Type B pancreatic cell (in vitro differentiated cells): ENCODE results near the gene INAVA. TPM values are rescaled to one million over a fixed set of nuclear protein-coding genes. Genes with fewer than 3 reads are reported as not detected.
"Not testable (repeated sequence)": the region's sequence is repeated elsewhere in the genome, so short reads cannot be mapped to it uniquely, and the experiment has no call there.

ENCODE experiments used
- DNase-seq: peaks from one replicate; pipeline ENCODE4 v3.0.0; 2021; ENCODE audit warnings: mixed read lengths; ENCODE audit not compliant: unreplicated experiment; ENCODE audit errors: extremely low spot score
- H3K27ac Mint-ChIP-seq: 2 replicates; pipeline ENCODE4 v1.8.0; 2021; ENCODE audit warnings: mild to moderate bottlenecking, mixed read lengths
- H3K27me3 Mint-ChIP-seq: 2 replicates; pipeline ENCODE4 v1.8.0; 2021; ENCODE audit warnings: mixed read lengths
- H3K36me3 Mint-ChIP-seq: 2 replicates; pipeline ENCODE4 v1.8.0; 2021; ENCODE audit warnings: mixed read lengths
- H3K4me1 Mint-ChIP-seq: one replicate; pipeline ENCODE4 v1.8.0; 2021; ENCODE audit warnings: mixed read lengths; ENCODE audit not compliant: unreplicated experiment
- H3K4me3 Mint-ChIP-seq: 2 replicates; pipeline ENCODE4 v1.8.0; 2021; ENCODE audit warnings: mild to moderate bottlenecking, mixed read lengths
- H3K9me3 Mint-ChIP-seq: 2 replicates; pipeline ENCODE4 v1.8.0; 2021; ENCODE audit warnings: mixed read lengths
- CTCF ChIP-seq: fragments of 200-600 bp; sonication (generic); conservative IDR thresholded peaks from 2 replicates; pipeline ENCODE4 v1.5.0; 2021; ENCODE audit warnings: antibody characterized with exemption, mild to moderate bottlenecking
- total RNA-seq: library from RNA; stranded (reverse); gene quantifications from 2 replicates; pipeline ENCODE4 v1.2.1, GENCODE V29; 2021; ENCODE audit warnings: low replicate concordance

Gene INAVA
- total RNA-seq, 1 donor from 2014 or later = 38.4 TPM

DNA sequence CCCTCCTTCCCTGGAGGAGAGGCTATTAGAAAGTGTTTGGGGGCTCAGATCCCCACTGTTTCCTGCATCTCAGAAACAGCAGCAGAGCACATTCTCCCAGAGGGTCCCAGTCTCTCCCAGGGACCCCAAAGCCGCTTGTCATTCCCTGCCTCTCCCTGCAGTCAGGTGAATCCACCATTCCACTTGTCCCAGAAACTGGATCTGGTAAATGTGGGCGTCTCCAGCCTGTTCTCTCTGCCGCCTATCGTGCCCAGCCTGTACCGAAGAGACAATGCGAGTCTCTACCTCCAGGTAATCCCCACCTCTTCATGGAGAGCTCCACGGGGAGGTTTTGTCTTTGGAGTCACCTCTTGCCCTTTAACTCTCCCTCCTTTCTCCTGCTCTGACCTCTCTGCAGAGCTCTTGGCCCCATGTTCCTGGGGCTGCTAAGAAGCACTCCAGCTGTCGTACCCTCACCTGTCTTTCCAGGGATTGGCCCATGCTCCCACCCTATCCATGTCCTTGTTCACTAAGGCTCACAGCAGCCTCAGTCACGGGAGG lies 26.9 kb downstream of the INAVA start:
- DNase-seq = no peak
- Mint-ChIP-seq H3K27me3 (no peaks in the 10 kb centered on the region), H3K36me3 (no peaks in the 10 kb centered on the region), H3K9me3 (no peaks in the 10 kb centered on the region), H3K4me1 (no peaks in the 10 kb centered on the region), H3K4me3 (no peak overlapping the region), H3K27ac (no peak overlapping the region)
- TF ChIP-seq CTCF = no peak

- Mint-ChIP-seq H3K36me3 (no peaks in the 10 kb centered on the region), H3K4me3 (no peak overlapping the region), H3K9me3 (no peaks in the 10 kb centered on the region), H3K4me1 (no peaks in the 10 kb centered on the region), H3K27me3 (no peaks in the 10 kb centered on the region), H3K27ac (no peak overlapping the region)
- DNase-seq = no peak
- TF ChIP-seq CTCF = no peak
Observed at GRCh38 chr1:200922406-200922805, 27.7 kb downstream of the INAVA start.

- TF ChIP-seq CTCF = no peak
- H3K9me3 Mint-ChIP-seq = no peaks in the 10 kb centered on the region
- H3K27ac Mint-ChIP-seq = no peak overlapping the region
- no peaks in the 10 kb centered on the region for H3K4me1 Mint-ChIP-seq
- no peak for DNase-seq
- H3K36me3 Mint-ChIP-seq = no peaks in the 10 kb centered on the region
- no peaks in the 10 kb centered on the region for H3K27me3 Mint-ChIP-seq
- no peak overlapping the region for H3K4me3 Mint-ChIP-seq
Observed at GRCh38 chr1:200923601-200924000, 28.9 kb downstream of the INAVA start.

- Mint-ChIP-seq H3K36me3 (no peaks in the 10 kb centered on the region), H3K27ac (no peak overlapping the region), H3K4me1 (no peaks in the 10 kb centered on the region), H3K27me3 (no peaks in the 10 kb centered on the region), H3K4me3 (no peak overlapping the region), H3K9me3 (no peaks in the 10 kb centered on the region)
- DNase-seq = no peak
- TF ChIP-seq CTCF = no peak
Observed at GRCh38 chr1:200925831-200926230, 31.1 kb downstream of the INAVA start.

- Mint-ChIP-seq H3K36me3 (no peaks in the 10 kb centered on the region), H3K4me3 (no peak overlapping the region), H3K4me1 (no peaks in the 10 kb centered on the region), H3K27ac (no peak overlapping the region), H3K9me3 (no peaks in the 10 kb centered on the region), H3K27me3 (no peaks in the 10 kb centered on the region)
- no peak for TF ChIP-seq CTCF
- no peak for DNase-seq
Observed at GRCh38 chr1:200929530-200930278, 35.0 kb downstream of the INAVA start.

- not testable (repeated sequence) for H3K27ac Mint-ChIP-seq, H3K9me3 Mint-ChIP-seq, H3K27me3 Mint-ChIP-seq, DNase-seq, H3K36me3 Mint-ChIP-seq, H3K4me3 Mint-ChIP-seq, H3K4me1 Mint-ChIP-seq
Observed at GRCh38 chr1:200930285-200930684, 35.6 kb downstream of the INAVA start.
